GM12864 (cell line): Measurements from ENCODE around the gene MYCBP2.

Experiments
- DNase-seq: peaks from one replicate; pipeline ENCODE4 v3.0.0-alpha.2; 2011; ENCODE audit warnings: low read depth
- H3K4me3 ChIP-seq: 2 replicates; pipeline ENCODE4 v1.5.1; 2011; ENCODE audit warnings: mild to moderate bottlenecking, low read depth, low read length, control low read depth
- TF ChIP-seq, protein P1 (sequence below): IDR thresholded peaks from 2 replicates; pipeline ENCODE4 v1.5.1; 2011; ENCODE audit warnings: low read depth, mild to moderate bottlenecking, moderate library complexity, low read length, control low read depth, inconsistent platforms; ENCODE audit errors: missing control alignments

MYCBP2 gene

DNA sequence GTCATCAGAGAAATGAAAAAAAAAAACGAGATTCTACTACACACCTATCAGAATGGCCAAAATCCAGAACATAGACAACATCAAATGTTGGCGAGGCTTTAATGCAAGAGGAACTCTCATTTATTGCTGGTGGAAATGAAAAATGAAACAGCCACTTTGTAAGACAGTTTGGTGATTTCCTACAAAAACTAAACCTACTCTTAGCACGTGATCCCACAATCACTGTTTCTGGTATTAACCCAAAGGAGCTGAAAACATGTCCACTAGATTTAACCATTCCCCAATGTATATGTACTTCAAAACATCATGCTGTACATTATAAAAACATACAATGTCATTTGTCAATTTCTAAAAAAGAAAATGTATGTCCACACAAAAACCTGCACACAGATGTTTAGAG, 13.0 kb downstream of the MYCBP2 start:
- no peak for DNase-seq
- TF ChIP-seq, protein P1, sequence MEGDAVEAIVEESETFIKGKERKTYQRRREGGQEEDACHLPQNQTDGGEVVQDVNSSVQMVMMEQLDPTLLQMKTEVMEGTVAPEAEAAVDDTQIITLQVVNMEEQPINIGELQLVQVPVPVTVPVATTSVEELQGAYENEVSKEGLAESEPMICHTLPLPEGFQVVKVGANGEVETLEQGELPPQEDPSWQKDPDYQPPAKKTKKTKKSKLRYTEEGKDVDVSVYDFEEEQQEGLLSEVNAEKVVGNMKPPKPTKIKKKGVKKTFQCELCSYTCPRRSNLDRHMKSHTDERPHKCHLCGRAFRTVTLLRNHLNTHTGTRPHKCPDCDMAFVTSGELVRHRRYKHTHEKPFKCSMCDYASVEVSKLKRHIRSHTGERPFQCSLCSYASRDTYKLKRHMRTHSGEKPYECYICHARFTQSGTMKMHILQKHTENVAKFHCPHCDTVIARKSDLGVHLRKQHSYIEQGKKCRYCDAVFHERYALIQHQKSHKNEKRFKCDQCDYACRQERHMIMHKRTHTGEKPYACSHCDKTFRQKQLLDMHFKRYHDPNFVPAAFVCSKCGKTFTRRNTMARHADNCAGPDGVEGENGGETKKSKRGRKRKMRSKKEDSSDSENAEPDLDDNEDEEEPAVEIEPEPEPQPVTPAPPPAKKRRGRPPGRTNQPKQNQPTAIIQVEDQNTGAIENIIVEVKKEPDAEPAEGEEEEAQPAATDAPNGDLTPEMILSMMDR: no peak

DNA sequence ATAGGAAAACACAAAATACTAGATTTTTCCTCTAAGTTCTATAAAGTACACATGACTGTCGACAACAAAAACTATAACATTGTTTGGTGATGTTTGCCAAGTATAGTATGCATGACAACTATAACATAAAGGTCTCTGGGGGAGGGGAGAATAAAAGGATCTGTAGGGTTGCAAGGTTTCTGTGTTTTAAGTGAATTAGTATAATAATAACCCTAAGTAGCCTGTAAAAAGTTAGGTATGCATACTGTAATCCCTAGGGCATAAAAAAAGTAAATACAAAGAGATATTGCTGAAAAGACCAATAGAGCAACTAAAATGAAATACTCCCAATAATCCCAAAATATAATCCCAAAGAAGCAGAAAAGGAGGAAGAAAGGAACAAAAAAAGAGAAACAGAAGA, 14.6 kb downstream of the MYCBP2 start:
- no peak for DNase-seq
- TF ChIP-seq, protein P1: no peak
- no peak overlapping the region for H3K4me3 ChIP-seq

More for the DNA sequence above, 13.0 kb downstream of the MYCBP2 start:
- no peak overlapping the region for H3K4me3 ChIP-seq

DNA sequence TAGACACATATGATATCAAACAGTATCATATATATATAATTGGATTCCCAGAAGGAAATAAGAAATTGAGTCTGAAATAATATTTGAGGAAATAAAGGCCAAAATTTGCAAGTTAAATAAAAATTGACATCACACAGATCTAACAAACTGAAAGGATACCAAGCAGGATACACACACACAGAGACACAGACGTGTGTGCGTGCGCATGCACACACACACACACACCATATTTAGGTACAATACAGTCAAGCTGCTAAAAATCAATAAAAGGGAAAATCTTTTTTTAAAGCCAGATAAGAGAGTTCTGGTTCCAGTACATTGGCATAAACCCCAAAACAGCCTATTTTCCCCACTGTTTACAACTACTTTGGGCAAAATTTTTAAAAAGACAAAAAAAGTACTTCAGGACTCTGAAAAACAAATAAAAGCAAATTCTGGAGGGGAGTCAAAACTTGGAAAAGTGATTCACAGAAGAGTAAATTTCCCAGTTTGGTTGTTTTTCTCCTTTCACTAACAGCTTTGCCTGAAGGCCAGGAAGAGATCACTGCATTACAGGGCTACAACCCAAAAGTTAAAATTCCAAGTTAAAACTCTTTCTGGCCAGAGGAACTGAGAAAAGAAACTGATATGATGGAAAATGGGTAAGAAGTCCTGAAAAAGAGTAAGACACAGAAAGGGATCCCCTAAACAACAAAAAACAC, 16.2 kb downstream of the MYCBP2 start:
- TF ChIP-seq, protein P1: no peak
- DNase-seq: no peak
- no peak overlapping the region for H3K4me3 ChIP-seq

DNA sequence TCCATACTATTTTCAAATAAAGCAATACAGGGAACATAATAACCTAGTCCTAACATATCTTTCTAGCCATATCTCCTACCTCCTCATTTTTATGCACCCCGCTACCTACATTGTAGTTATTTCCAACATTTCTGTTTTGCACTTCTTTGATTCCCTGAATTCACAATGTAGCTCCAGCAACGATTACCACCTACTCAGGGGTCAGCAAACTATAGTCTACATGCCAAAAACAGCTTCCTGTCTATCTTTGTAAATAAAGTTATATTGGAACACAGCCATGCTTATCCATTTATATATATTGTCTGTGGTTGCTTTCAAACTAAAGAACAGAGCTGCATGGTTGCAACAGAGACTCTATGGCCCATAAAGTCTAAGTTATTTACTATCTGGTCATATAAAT, 16.7 kb downstream of the MYCBP2 start:
- DNase-seq: no peak
- TF ChIP-seq, protein P1: no peak
- H3K4me3 ChIP-seq: no peak overlapping the region

DNA sequence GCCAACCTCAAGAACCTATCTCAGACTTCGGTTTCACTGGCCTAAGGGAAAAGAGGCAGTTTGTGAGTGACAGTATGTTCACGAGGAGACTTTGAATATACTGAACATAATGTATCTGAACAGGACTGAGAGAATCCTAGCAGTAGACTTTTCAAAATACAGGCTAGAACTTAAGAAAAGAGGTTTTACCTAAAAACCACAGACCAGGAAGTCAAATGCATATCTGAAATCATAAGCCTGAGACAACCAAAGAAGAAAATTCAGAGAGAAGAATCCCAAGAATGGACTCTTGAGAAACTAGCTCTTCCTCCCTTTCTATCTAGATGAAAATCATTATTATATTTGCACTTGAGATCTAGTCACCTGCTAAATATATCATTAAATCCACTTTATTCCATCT, 17.6 kb downstream of the MYCBP2 start:
- H3K4me3 ChIP-seq: no peak overlapping the region
- TF ChIP-seq, protein P1: no peak
- DNase-seq: no peak

DNA sequence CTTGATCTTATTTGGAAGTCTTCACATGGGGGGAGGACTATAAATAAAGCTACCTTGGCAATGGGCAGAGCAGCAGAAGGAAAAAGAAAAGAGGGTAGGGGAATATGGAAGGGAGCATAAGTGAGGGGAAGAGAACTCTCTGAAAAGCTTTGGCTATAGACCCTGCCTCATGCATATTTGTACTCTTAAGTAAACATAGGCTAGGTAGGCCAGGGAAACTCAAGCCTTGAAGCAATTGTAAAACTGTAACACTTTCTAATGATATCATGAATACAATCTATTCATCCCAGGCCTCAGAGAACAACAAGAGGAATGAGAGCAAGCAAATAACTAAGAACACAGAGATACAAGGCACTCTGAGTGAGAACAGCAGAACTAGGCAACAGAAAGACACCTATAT, 20.4 kb downstream of the MYCBP2 start:
- no peak for DNase-seq
- H3K4me3 ChIP-seq: no peak overlapping the region
- TF ChIP-seq, protein P1: no peak

DNA sequence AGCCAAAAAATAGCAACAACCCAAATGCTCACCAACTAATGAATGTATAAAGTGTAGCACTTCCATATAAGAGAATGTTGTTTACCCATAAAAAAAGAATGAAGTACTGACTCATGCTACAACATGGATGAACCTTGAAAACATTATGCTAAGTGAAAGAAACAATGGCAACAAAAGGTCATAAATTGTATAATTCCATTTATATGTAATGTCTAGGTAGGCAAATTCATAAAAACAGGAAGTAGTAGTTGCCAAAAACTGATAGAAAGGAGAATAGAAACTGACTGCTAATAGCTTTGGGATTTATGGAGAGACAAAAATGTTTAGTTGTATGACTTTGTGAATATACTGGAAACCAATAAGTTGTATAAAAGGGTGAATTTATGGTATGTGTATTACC, 21.6 kb downstream of the MYCBP2 start:
- no peak for DNase-seq
- TF ChIP-seq, protein P1: no peak
- H3K4me3 ChIP-seq: no peak overlapping the region
